ENCODE data around the gene NRXN3. TPM values are rescaled to one million over a fixed set of nuclear protein-coding genes. Genes with fewer than 3 reads are reported as not detected.

The NRXN3 gene
- total RNA-seq, 1 donor from 2014 or later: 5.9 TPM

GRCh38 chr14:79082883-79083282 is 912.7 kb downstream of the NRXN3 start:
- H4K20me1 ChIP-seq (ENCODE audit: low read depth): no peaks in the 10 kb centered on the region
- H3F3A ChIP-seq (ENCODE audit: low read depth): no peaks in the 10 kb centered on the region
- H3K27me3 ChIP-seq: peaks cover 6% of the 10 kb centered on the region
- H3K36me3 Mint-ChIP-seq: no peaks in the 10 kb centered on the region
- TF ChIP-seq EZH2phosphoT487 (IDR thresholded peaks at IDR 0.05): no peak
- no peak for TF ChIP-seq EZH2 (IDR thresholded peaks at IDR 0.05)
- TF ChIP-seq CTCF (IDR thresholded peaks at IDR 0.05): no peak
- H3K27me3 Mint-ChIP-seq (ENCODE audit: insufficient read depth, low read depth): no peaks in the 10 kb centered on the region
- H3K4me1 ChIP-seq: peaks cover 7% of the 10 kb centered on the region
- H3K4me3 Mint-ChIP-seq: no peak overlapping the region
- no peak overlapping the region for H3K4me3 ChIP-seq
- H3K9me3 ChIP-seq (ENCODE audit: low read depth): no peaks in the 10 kb centered on the region
- H2AFZ ChIP-seq (replicated peaks): no peak overlapping the region
- no peak overlapping the region for H3K4me2 ChIP-seq
- no peaks in the 10 kb centered on the region for H3K36me3 ChIP-seq
- peaks cover 2% of the 10 kb centered on the region for H3K9me3 Mint-ChIP-seq
- no peak overlapping the region for H3K9ac ChIP-seq
- no peak overlapping the region for H3K27ac Mint-ChIP-seq
- H3K79me2 ChIP-seq (ENCODE audit: low read depth): no peaks in the 10 kb centered on the region
- H3K4me1 Mint-ChIP-seq: no peaks in the 10 kb centered on the region
- no peak overlapping the region for H3K27ac ChIP-seq
- no peak for DNase-seq (ENCODE audit: low spot score)

- Mint-ChIP-seq H3K9me3 (peaks cover 2% of the 10 kb centered on the region), H3K4me3 (no peak overlapping the region), H3K27ac (no peak overlapping the region), H3K27me3 (ENCODE audit: insufficient read depth, low read depth) (no peaks in the 10 kb centered on the region), H3K36me3 (no peaks in the 10 kb centered on the region), H3K4me1 (no peaks in the 10 kb centered on the region)
- H3K9ac ChIP-seq: no peak overlapping the region
- no peak for DNase-seq (ENCODE audit: low spot score)
- TF ChIP-seq EZH2 (IDR thresholded peaks at IDR 0.05): no peak
- no peak for TF ChIP-seq EZH2phosphoT487 (IDR thresholded peaks at IDR 0.05)
- no peak for TF ChIP-seq CTCF (IDR thresholded peaks at IDR 0.05)
- no peaks in the 10 kb centered on the region for H3K79me2 ChIP-seq (ENCODE audit: low read depth)
- no peak overlapping the region for H3K27ac ChIP-seq
- peaks cover 7% of the 10 kb centered on the region for H3K4me1 ChIP-seq
- no peak overlapping the region for H3K4me3 ChIP-seq
- no peak overlapping the region for H2AFZ ChIP-seq (replicated peaks)
- no peaks in the 10 kb centered on the region for H4K20me1 ChIP-seq (ENCODE audit: low read depth)
- no peaks in the 10 kb centered on the region for H3K9me3 ChIP-seq (ENCODE audit: low read depth)
- H3F3A ChIP-seq (ENCODE audit: low read depth): no peaks in the 10 kb centered on the region
- peaks cover 11% of the 10 kb centered on the region for H3K27me3 ChIP-seq
- no peaks in the 10 kb centered on the region for H3K36me3 ChIP-seq
- H3K4me2 ChIP-seq: no peak overlapping the region
These were observed 913.2 kb downstream of the NRXN3 start for GRCh38 chr14:79083356-79083755.

GRCh38 chr14:79084861-79085260 is 914.7 kb downstream of the NRXN3 start:
- DNase-seq (ENCODE audit: low spot score): no peak
- Mint-ChIP-seq H3K9me3 (peaks cover 2% of the 10 kb centered on the region), H3K36me3 (no peaks in the 10 kb centered on the region), H3K27ac (no peak overlapping the region), H3K4me1 (no peaks in the 10 kb centered on the region), H3K27me3 (ENCODE audit: insufficient read depth, low read depth) (no peaks in the 10 kb centered on the region), H3K4me3 (no peak overlapping the region)
- Histone ChIP-seq H3F3A (ENCODE audit: low read depth) (peaks cover 7% of the 10 kb centered on the region), H3K27me3 (peaks cover 26% of the 10 kb centered on the region), H4K20me1 (ENCODE audit: low read depth) (no peaks in the 10 kb centered on the region), H2AFZ (replicated peaks) (no peak overlapping the region), H3K79me2 (ENCODE audit: low read depth) (no peaks in the 10 kb centered on the region), H3K9me3 (ENCODE audit: low read depth) (no peaks in the 10 kb centered on the region), H3K4me1 (peaks cover 14% of the 10 kb centered on the region), H3K4me2 (no peak overlapping the region), H3K27ac (no peak overlapping the region), H3K9ac (no peak overlapping the region), H3K4me3 (no peak overlapping the region), H3K36me3 (no peaks in the 10 kb centered on the region)
- TF ChIP-seq EZH2phosphoT487 (IDR thresholded peaks at IDR 0.05): no peak
- no peak for TF ChIP-seq EZH2 (IDR thresholded peaks at IDR 0.05)
- no peak for TF ChIP-seq CTCF (IDR thresholded peaks at IDR 0.05)
